HS-27A (cell line): ENCODE data around the gene C6orf62.
"Not testable (repeated sequence)": the region's sequence is repeated elsewhere in the genome, so short reads cannot be mapped to it uniquely, and the experiment has no call there.

Source experiments
- DNase-seq: peaks from one replicate; pipeline ENCODE4 v3.0.0-alpha.2; 2012; ENCODE audit warnings: low read depth, missing footprints

The C6orf62 gene

GRCh38 chr6:24699521-24700359 lies 19.2 kb downstream of the C6orf62 start:
- DNase-seq, result no peak

GRCh38 chr6:24696097-24696496 lies 22.9 kb downstream of the C6orf62 start:
- no peak for DNase-seq

- not testable (repeated sequence) for DNase-seq
Measured at GRCh38 chr6:24695635-24696034, 23.3 kb downstream of the C6orf62 start.

- no peak for DNase-seq
Measured at GRCh38 chr6:24694198-24694597, 24.8 kb downstream of the C6orf62 start.

GRCh38 chr6:24692848-24693592 lies 25.9 kb downstream of the C6orf62 start:
- DNase-seq, result no peak

- DNase-seq, result no peak
Measured at GRCh38 chr6:24692415-24692814, 26.5 kb downstream of the C6orf62 start.

GRCh38 chr6:24692003-24692402 lies 27.0 kb downstream of the C6orf62 start:
- DNase-seq, result no peak

- no peak for DNase-seq
Measured at GRCh38 chr6:24691550-24691949, 27.4 kb downstream of the C6orf62 start.

- no peak for DNase-seq
Measured at GRCh38 chr6:24690593-24690992, 28.4 kb downstream of the C6orf62 start.

GRCh38 chr6:24689964-24690363 lies 29.0 kb downstream of the C6orf62 start:
- no peak for DNase-seq

GRCh38 chr6:24686946-24687345 lies 32.0 kb downstream of the C6orf62 start:
- no peak for DNase-seq

GRCh38 chr6:24686408-24686807 lies 32.5 kb downstream of the C6orf62 start:
- no peak for DNase-seq

GRCh38 chr6:24683297-24684296 lies 35.4 kb downstream of the C6orf62 start:
- DNase-seq, result no peak

- no peak for DNase-seq
Measured at GRCh38 chr6:24680582-24680981, 38.4 kb downstream of the C6orf62 start.

GRCh38 chr6:24678792-24679352 lies 40.1 kb downstream of the C6orf62 start:
- not testable (repeated sequence) for DNase-seq

- no peak for DNase-seq
Measured at GRCh38 chr6:24673625-24674024, 45.3 kb downstream of the C6orf62 start.

GRCh38 chr6:24672620-24673182 lies 46.3 kb downstream of the C6orf62 start:
- DNase-seq, result no peak

- DNase-seq, result not testable (repeated sequence)
Measured at GRCh38 chr6:24671077-24671476, 47.9 kb downstream of the C6orf62 start.

GRCh38 chr6:24670492-24670891 lies 48.5 kb downstream of the C6orf62 start:
- DNase-seq, result not testable (repeated sequence)

GRCh38 chr6:24668997-24669361 lies 50.0 kb downstream of the C6orf62 start:
- DNase-seq, result no peak
